ENCODE results near the gene UMAD1.

The UMAD1 gene

DNA sequence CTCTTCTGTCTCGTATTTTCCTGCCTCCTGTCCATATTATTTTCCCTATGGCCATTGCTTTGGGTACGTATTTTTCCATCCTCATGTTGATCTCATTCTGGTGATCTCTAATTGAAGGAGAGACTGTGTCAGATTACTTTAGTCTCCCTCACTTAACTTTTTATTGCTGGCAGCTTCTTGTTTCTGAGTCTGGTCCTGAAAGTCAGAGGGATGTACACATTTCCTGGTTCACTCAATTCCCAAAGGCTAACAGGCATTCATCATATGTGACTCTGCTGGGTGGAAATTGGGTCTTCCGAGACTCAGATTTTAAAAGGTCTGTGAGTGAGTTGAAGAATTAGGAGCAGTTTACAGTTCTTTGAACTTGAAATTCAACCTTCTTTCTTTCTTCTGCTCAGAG is 10.9 kb downstream of the UMAD1 start:
- Histone ChIP-seq H3K4me2 (ENCODE audit: low read length) (no peak overlapping the region), H3K27ac (ENCODE audit: low read depth, low read length) (no peak overlapping the region), H3K23ac (ENCODE audit: low read length) (no peak overlapping the region), H3K4me3 (ENCODE audit: low read depth, low read length) (no peak overlapping the region), H3K36me3 (ENCODE audit: control insufficient read depth in 1 of 2, insufficient read depth in 2 of 2, low read length in 2 of 2) (no peaks in the 10 kb centered on the region), H2AK5ac (ENCODE audit: low read length) (no peak overlapping the region), H3K9ac (ENCODE audit: low read length) (no peak overlapping the region), H4K12ac (ENCODE audit: low read depth, low read length) (no peak overlapping the region), H2AFZ (ENCODE audit: insufficient read depth, low read length, poor library complexity) (no peak overlapping the region), H3K27me3 (ENCODE audit: insufficient read depth, low read length) (no peaks in the 10 kb centered on the region), H3K4ac (ENCODE audit: low read depth, low read length) (no peak overlapping the region), H3K4me1 (ENCODE audit: control insufficient read depth in 1 of 2, insufficient read depth in 2 of 2, low read length in 2 of 2) (no peaks in the 10 kb centered on the region), H3K9me3 (ENCODE audit: insufficient read depth, low read depth, low read length) (no peaks in the 10 kb centered on the region), H3K14ac (ENCODE audit: low read length) (no peak overlapping the region), H3K79me1 (ENCODE audit: low read length) (no peaks in the 10 kb centered on the region), H2BK120ac (ENCODE audit: insufficient read depth, low read length, poor library complexity) (no peak overlapping the region), H2BK5ac (ENCODE audit: low read depth, low read length, poor library complexity) (no peak overlapping the region), H3K18ac (ENCODE audit: low read length) (no peak overlapping the region), H2BK12ac (ENCODE audit: low read length) (no peak overlapping the region), H4K8ac (ENCODE audit: low read depth, low read length) (no peak overlapping the region), H3K79me2 (ENCODE audit: control insufficient read depth, insufficient read depth, low read length, poor library complexity) (no peaks in the 10 kb centered on the region), H4K91ac (ENCODE audit: low read depth, low read length) (no peak overlapping the region)
- no CpG with 5 or more reads among the region's 3 CpGs for WGBS (ENCODE audit: extremely low coverage, insufficient coverage, insufficient read length)
- no peak for DNase-seq

GRCh38 chr7:7652798-7653540 is 12.4 kb downstream of the UMAD1 start:
- WGBS (ENCODE audit: extremely low coverage, insufficient coverage, insufficient read length), result no CpG with 5 or more reads among the region's 1 CpG
- H3K79me2 ChIP-seq (ENCODE audit: control insufficient read depth, insufficient read depth, low read length, poor library complexity), result no peaks in the 10 kb centered on the region
- DNase-seq, result no peak
- no peak overlapping the region for H3K14ac ChIP-seq (ENCODE audit: low read length)
- H2AK5ac ChIP-seq (ENCODE audit: low read length), result no peak overlapping the region
- H3K27ac ChIP-seq (ENCODE audit: low read depth, low read length), result no peak overlapping the region
- no peaks in the 10 kb centered on the region for H3K27me3 ChIP-seq (ENCODE audit: insufficient read depth, low read length)
- H3K4ac ChIP-seq (ENCODE audit: low read depth, low read length), result no peak overlapping the region
- no peak overlapping the region for H2BK120ac ChIP-seq (ENCODE audit: insufficient read depth, low read length, poor library complexity)
- no peaks in the 10 kb centered on the region for H3K4me1 ChIP-seq (ENCODE audit: control insufficient read depth in 1 of 2, insufficient read depth in 2 of 2, low read length in 2 of 2)
- H3K23ac ChIP-seq (ENCODE audit: low read length), result no peak overlapping the region
- H4K12ac ChIP-seq (ENCODE audit: low read depth, low read length), result no peak overlapping the region
- H3K79me1 ChIP-seq (ENCODE audit: low read length), result no peaks in the 10 kb centered on the region
- H2AFZ ChIP-seq (ENCODE audit: insufficient read depth, low read length, poor library complexity), result no peak overlapping the region
- H3K4me3 ChIP-seq (ENCODE audit: low read depth, low read length), result no peak overlapping the region
- no peak overlapping the region for H4K8ac ChIP-seq (ENCODE audit: low read depth, low read length)
- no peak overlapping the region for H2BK5ac ChIP-seq (ENCODE audit: low read depth, low read length, poor library complexity)
- H2BK12ac ChIP-seq (ENCODE audit: low read length), result no peak overlapping the region
- no peaks in the 10 kb centered on the region for H3K36me3 ChIP-seq (ENCODE audit: control insufficient read depth in 1 of 2, insufficient read depth in 2 of 2, low read length in 2 of 2)
- no peak overlapping the region for H3K4me2 ChIP-seq (ENCODE audit: low read length)
- H3K9ac ChIP-seq (ENCODE audit: low read length), result no peak overlapping the region
- no peaks in the 10 kb centered on the region for H3K9me3 ChIP-seq (ENCODE audit: insufficient read depth, low read depth, low read length)
- H3K18ac ChIP-seq (ENCODE audit: low read length), result no peak overlapping the region
- no peak overlapping the region for H4K91ac ChIP-seq (ENCODE audit: low read depth, low read length)

GRCh38 chr7:7653593-7654187 is 13.1 kb downstream of the UMAD1 start:
- no peak overlapping the region for H2BK12ac ChIP-seq (ENCODE audit: low read length)
- H3K14ac ChIP-seq (ENCODE audit: low read length), result no peak overlapping the region
- no peaks in the 10 kb centered on the region for H3K36me3 ChIP-seq (ENCODE audit: control insufficient read depth in 1 of 2, insufficient read depth in 2 of 2, low read length in 2 of 2)
- H3K79me2 ChIP-seq (ENCODE audit: control insufficient read depth, insufficient read depth, low read length, poor library complexity), result no peaks in the 10 kb centered on the region
- H3K23ac ChIP-seq (ENCODE audit: low read length), result no peak overlapping the region
- H3K4me2 ChIP-seq (ENCODE audit: low read length), result no peak overlapping the region
- H4K91ac ChIP-seq (ENCODE audit: low read depth, low read length), result no peak overlapping the region
- no peaks in the 10 kb centered on the region for H3K4me1 ChIP-seq (ENCODE audit: control insufficient read depth in 1 of 2, insufficient read depth in 2 of 2, low read length in 2 of 2)
- H3K9me3 ChIP-seq (ENCODE audit: insufficient read depth, low read depth, low read length), result no peaks in the 10 kb centered on the region
- peak; percentile 33 to 60 for DNase-seq
- no peak overlapping the region for H2AK5ac ChIP-seq (ENCODE audit: low read length)
- no peaks in the 10 kb centered on the region for H3K27me3 ChIP-seq (ENCODE audit: insufficient read depth, low read length)
- H3K9ac ChIP-seq (ENCODE audit: low read length), result no peak overlapping the region
- no peak overlapping the region for H3K27ac ChIP-seq (ENCODE audit: low read depth, low read length)
- H2BK120ac ChIP-seq (ENCODE audit: insufficient read depth, low read length, poor library complexity), result no peak overlapping the region
- no peak overlapping the region for H4K8ac ChIP-seq (ENCODE audit: low read depth, low read length)
- no peaks in the 10 kb centered on the region for H3K79me1 ChIP-seq (ENCODE audit: low read length)
- WGBS (ENCODE audit: extremely low coverage, insufficient coverage, insufficient read length), result no CpG with 5 or more reads among the region's 3 CpGs
- no peak overlapping the region for H2AFZ ChIP-seq (ENCODE audit: insufficient read depth, low read length, poor library complexity)
- no peak overlapping the region for H4K12ac ChIP-seq (ENCODE audit: low read depth, low read length)
- H3K4me3 ChIP-seq (ENCODE audit: low read depth, low read length), result no peak overlapping the region
- no peak overlapping the region for H3K18ac ChIP-seq (ENCODE audit: low read length)
- H3K4ac ChIP-seq (ENCODE audit: low read depth, low read length), result peak overlapping the region; percentile 36
- H2BK5ac ChIP-seq (ENCODE audit: low read depth, low read length, poor library complexity), result no peak overlapping the region

- Histone ChIP-seq H4K12ac (ENCODE audit: low read depth, low read length) (no peak overlapping the region), H4K8ac (ENCODE audit: low read depth, low read length) (no peak overlapping the region), H3K4ac (ENCODE audit: low read depth, low read length) (no peak overlapping the region), H2BK12ac (ENCODE audit: low read length) (no peak overlapping the region), H2BK120ac (ENCODE audit: insufficient read depth, low read length, poor library complexity) (no peak overlapping the region), H3K4me2 (ENCODE audit: low read length) (no peak overlapping the region), H3K14ac (ENCODE audit: low read length) (no peak overlapping the region), H3K4me3 (ENCODE audit: low read depth, low read length) (no peak overlapping the region), H3K79me2 (ENCODE audit: control insufficient read depth, insufficient read depth, low read length, poor library complexity) (no peaks in the 10 kb centered on the region), H2AFZ (ENCODE audit: insufficient read depth, low read length, poor library complexity) (no peak overlapping the region), H3K36me3 (ENCODE audit: control insufficient read depth in 1 of 2, insufficient read depth in 2 of 2, low read length in 2 of 2) (no peaks in the 10 kb centered on the region), H4K91ac (ENCODE audit: low read depth, low read length) (no peak overlapping the region), H3K9ac (ENCODE audit: low read length) (no peak overlapping the region), H3K4me1 (ENCODE audit: control insufficient read depth in 1 of 2, insufficient read depth in 2 of 2, low read length in 2 of 2) (no peaks in the 10 kb centered on the region), H2BK5ac (ENCODE audit: low read depth, low read length, poor library complexity) (no peak overlapping the region), H3K27ac (ENCODE audit: low read depth, low read length) (no peak overlapping the region), H3K79me1 (ENCODE audit: low read length) (no peaks in the 10 kb centered on the region), H2AK5ac (ENCODE audit: low read length) (no peak overlapping the region), H3K9me3 (ENCODE audit: insufficient read depth, low read depth, low read length) (no peaks in the 10 kb centered on the region), H3K23ac (ENCODE audit: low read length) (no peak overlapping the region), H3K18ac (ENCODE audit: low read length) (no peak overlapping the region), H3K27me3 (ENCODE audit: insufficient read depth, low read length) (no peaks in the 10 kb centered on the region)
- no CpG with 5 or more reads among the region's 4 CpGs for WGBS (ENCODE audit: extremely low coverage, insufficient coverage, insufficient read length)
- no peak for DNase-seq
These were observed 14.6 kb downstream of the UMAD1 start for GRCh38 chr7:7654964-7655715.

Measured in trophoblast cell (in vitro differentiated cells and primary cell).